H7 (cell line): ENCODE measurements around the gene SIL1. TPM values are rescaled to one million over a fixed set of nuclear protein-coding genes. Genes with fewer than 3 reads are reported as not detected.

ENCODE experiments used
- DNase-seq: peaks from one replicate; pipeline ENCODE4 v3.0.0; 2012
- H3K27me3 ChIP-seq: 2 replicates; pipeline ENCODE4 v1.6.0; 2011; ENCODE audit warnings: mild to moderate bottlenecking, low read length; ENCODE audit not compliant: control insufficient read depth, insufficient read depth
- H3K36me3 ChIP-seq: replicated peaks from 2 replicates; pipeline ENCODE4 v1.5.1; 2011; ENCODE audit warnings: low read length; ENCODE audit not compliant: control insufficient read depth, insufficient read depth
- H3K4me3 ChIP-seq: 2 replicates; pipeline ENCODE4 v1.5.1; 2011; ENCODE audit warnings: low read depth, mild to moderate bottlenecking, control low read depth, low read length, moderate library complexity; ENCODE audit not compliant: insufficient read depth
- total RNA-seq: library from RNA; depleted of rRNA; stranded (reverse); fragments of >200 nt; shearing (Covaris generic); gene quantifications from 2 replicates; pipeline ENCODE4 v1.2.3, GENCODE V29; 2014

Gene SIL1
- total RNA-seq, 1 experiment from 2014 or later = 14.8 TPM

DNA sequence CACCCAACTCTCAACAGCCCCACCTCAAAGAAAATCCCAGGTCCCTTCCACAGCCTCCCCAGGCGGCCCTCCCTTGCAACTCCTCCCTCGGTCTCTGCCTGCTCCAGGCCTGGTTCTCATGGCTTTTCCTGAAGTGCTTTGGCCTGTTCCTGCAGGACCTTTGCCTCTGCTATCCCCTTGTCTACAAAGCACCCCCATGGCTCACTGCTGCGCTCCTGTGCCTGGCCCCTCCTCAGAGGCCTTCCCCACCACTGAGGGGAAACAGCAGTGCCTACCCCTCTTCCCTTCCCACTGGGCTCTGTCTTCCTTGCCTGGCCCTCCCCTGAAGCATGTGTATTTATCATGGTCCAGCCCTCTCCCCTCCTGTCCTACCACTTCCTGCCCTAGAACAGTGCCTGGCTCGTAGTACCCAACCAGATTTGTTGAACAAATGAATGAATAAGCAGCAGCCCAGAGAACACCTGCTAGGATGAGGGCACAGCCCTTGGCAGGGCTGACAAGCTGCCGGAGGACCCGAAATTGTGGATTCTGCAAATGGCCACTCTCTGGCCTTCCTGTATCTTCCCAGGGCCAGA is 254.5 kb downstream of the SIL1 start:
- H3K36me3 ChIP-seq = no peaks in the 10 kb centered on the region; the same call in 1 of the 2 replicates
- DNase-seq = peak; percentile 53
- no peaks in the 10 kb centered on the region for H3K27me3 ChIP-seq
- no peak overlapping the region for H3K4me3 ChIP-seq

DNA sequence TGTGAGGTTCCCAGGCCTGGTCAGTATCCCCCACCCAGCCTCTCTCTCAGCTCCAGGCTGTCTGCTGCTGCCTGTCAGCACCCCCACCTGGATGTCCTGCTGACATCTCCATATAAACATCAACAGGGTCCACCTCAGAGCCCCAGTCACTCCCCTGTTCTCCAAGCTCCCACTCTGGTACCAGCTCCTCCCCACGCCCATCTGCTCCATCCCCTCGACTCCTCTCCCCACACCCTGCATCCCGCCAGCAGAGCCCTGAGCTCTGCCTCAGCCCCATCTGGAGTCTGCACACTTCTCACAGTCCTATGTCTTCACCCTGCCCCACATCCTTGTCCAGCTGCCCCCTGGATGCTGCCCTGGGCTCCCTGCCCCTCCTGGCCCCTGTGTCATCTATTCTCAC is 255.3 kb downstream of the SIL1 start:
- DNase-seq = peak; percentile 69
- no peak overlapping the region for H3K4me3 ChIP-seq
- H3K36me3 ChIP-seq = no peaks in the 10 kb centered on the region; the same call in 1 of the 2 replicates
- H3K27me3 ChIP-seq = no peaks in the 10 kb centered on the region

DNA sequence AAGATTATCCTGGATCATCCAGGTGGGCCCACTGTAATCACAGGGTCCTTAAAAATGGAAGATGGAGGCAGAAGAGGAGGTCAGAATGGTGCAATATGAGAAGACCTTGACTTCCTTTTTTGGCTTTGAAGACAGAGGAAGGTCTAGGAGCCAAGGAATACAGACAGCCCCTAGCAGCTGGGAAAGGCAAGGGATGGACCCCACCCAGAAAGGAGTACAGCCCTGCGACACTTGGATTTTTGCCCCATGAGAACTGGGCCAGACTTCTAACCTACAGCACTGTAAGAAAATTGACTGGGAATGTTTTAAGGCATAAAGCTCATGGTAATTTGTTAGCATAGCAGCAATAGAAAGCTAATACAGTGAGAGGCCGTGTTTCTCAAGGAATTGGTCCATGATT is 256.1 kb downstream of the SIL1 start:
- no peak for DNase-seq
- Histone ChIP-seq H3K36me3 (no peaks in the 10 kb centered on the region; the same call in 1 of the 2 replicates), H3K4me3 (no peak overlapping the region), H3K27me3 (no peaks in the 10 kb centered on the region)

DNA sequence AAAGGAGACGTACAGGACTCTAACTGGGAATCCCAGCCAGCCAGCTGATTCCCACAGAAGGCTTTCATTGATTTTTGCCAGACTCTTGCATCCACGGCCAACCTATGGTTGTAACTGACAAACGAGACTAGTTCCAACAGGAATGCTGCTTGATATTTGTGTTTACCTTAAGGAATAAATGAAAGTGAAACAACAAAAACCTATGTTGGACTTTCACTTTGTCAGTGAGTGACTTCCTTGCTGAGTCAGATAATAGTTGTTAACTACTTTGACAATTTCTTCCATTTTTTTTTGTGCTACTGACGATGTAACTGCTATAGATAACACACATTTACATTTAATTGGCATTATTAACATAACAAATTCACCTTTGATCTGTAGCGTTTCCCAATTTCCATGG is 259.6 kb downstream of the SIL1 start:
- DNase-seq = no peak
- Histone ChIP-seq H3K36me3 (peaks cover 7% of the 10 kb centered on the region), H3K4me3 (no peak overlapping the region), H3K27me3 (no peaks in the 10 kb centered on the region)

DNA sequence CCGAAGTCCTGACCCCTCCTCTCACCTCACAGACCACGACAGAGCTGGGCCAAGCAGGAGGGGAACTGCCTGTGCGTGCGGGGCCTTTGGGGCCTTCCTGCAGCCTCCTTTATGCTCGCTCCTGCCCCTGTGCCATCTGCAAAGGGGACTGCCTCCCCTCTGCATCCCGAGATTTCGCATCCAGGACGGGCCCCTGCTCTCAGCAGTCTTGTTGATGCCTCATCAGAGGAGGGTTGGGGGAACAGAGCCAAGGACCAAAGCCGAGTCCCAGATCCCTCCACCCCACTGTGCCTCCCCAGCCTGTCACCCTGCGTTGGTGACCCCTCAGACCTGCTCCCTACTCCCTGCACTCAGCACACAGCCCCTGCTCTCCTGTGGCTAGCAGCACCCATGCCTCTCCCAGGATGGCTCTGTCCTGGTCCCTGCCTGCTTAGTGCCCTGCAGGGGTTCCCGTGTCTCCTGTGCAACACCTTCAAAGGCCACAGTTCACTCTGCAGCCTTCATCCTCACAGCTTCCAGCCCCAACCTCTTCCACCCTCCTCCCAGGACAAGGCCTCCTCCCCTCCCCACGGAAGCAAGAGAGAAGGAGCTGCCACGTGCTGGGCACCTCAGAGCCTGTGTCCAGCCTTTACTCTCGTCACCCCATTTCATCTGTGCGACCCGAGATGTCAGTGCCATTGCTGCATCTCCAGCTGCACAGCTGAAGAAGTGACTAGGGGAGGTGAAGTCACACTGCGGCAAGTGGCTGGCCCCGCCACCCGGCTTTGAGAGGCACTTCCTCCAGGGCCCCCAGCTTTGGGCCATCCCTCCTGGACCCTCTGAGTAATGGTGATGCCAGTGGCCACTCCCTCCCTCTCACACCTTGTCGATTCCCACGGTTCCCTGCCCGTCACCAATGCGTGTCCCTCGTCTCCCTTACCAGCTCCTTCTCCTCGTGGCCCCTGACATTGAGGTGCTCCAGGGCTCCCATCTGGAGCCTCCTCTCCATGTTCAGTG is 260.5 kb downstream of the SIL1 start:
- DNase-seq = peak; percentile 58
- Histone ChIP-seq H3K36me3 (peaks cover 13% of the 10 kb centered on the region), H3K4me3 (no peak overlapping the region), H3K27me3 (no peaks in the 10 kb centered on the region)

DNA sequence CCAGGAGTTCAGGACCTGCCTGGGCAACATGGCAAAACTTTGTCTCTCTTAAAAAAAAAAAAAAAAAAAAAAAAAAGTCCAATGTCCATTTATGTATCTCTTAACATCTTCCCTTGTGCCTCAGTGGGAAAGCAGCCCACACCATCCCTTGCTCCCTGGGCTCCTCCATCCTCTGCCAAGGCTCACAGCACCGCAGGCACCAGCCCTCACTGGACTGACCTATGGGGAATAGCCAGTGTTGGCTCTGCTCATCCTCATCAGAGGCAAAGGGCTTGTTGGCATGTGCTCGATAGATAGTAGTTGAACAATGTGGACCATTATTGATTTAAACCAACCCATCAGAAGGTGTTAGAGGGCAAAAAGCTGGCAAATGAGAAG is 261.2 kb downstream of the SIL1 start:
- Histone ChIP-seq H3K36me3 (peaks cover 19% of the 10 kb centered on the region), H3K4me3 (no peak overlapping the region), H3K27me3 (no peaks in the 10 kb centered on the region)
- DNase-seq = no peak

DNA sequence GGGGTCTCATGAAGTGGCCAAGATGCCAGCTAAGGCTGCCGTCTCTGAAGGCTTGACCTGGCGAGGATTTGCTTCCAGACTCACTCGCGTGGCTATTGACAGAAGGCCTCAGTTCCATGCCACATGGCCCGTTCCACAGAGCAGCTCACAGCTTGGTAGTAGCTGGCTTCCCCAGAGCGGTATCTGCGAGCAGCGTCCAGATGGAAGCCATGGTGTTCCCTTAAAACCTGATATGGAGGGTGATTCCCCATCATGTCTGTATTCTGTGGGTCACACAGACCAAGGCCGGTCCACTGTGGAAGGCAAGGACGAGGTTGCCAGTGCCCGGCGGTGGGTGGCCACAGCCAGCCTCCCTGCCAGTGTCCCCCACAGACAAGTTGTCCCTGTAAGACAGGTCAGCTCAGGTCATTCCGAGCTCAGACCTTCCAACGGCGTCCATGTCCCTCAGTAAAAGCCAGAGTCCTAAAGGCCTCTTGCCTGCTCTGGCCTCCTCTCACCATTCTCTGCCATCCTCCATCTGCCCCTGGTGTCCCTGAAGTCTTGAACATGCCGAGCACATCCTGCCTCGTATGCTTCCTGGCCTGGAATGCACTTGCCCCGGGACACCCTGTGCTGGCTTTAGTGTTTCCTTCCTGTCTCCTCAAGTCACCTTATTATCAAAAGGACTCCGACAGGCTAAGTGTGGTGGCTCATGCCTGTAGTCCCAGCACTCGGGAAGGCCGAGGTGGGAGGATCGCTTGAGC is 261.8 kb downstream of the SIL1 start:
- DNase-seq = no peak
- no peak overlapping the region for H3K4me3 ChIP-seq
- peaks cover 22% of the 10 kb centered on the region for H3K36me3 ChIP-seq
- no peaks in the 10 kb centered on the region for H3K27me3 ChIP-seq

DNA sequence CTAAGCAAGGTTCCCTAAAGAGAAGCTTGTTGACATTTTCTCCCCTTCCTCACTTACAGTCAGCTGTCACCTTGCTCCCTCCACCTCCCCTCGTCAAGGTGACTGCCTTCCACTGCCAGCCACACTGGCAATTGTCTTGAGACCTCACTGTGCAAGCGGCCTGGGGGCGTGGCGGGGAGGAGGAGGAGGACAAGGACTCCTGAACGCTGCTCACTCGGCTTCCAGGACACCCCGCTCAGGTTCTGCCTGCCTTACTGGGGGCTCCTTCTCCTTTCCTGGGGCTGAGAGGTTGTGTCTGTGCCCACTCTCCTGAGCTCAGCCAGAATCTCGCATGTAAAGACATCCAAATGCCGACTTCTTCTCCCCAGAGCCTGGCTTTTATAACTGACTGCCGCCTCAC is 262.7 kb downstream of the SIL1 start:
- Histone ChIP-seq H3K36me3 (peaks cover 27% of the 10 kb centered on the region), H3K27me3 (no peaks in the 10 kb centered on the region), H3K4me3 (no peak overlapping the region)
- DNase-seq = no peak

DNA sequence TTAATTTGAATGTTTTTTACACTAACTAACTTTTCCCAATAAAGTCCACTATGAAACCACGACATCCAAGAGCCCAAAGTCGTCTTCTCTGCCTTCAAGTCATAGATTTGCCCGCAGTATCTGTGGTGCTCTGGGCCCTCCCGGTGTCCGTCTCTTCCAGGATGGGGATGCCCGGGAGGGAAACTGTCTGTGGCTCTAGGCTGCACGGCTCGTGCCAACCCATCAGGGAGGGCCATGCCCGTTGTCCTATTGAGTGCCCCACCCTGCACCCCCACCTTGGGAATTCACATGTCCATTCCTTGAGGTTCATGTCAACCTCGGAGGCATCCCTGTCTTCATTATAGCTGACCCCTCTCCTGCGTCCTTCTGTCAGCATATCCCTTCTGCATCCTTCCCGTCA is 263.2 kb downstream of the SIL1 start:
- peaks cover 31% of the 10 kb centered on the region for H3K36me3 ChIP-seq
- H3K4me3 ChIP-seq = no peak overlapping the region
- no peak for DNase-seq
- H3K27me3 ChIP-seq = no peaks in the 10 kb centered on the region

DNA sequence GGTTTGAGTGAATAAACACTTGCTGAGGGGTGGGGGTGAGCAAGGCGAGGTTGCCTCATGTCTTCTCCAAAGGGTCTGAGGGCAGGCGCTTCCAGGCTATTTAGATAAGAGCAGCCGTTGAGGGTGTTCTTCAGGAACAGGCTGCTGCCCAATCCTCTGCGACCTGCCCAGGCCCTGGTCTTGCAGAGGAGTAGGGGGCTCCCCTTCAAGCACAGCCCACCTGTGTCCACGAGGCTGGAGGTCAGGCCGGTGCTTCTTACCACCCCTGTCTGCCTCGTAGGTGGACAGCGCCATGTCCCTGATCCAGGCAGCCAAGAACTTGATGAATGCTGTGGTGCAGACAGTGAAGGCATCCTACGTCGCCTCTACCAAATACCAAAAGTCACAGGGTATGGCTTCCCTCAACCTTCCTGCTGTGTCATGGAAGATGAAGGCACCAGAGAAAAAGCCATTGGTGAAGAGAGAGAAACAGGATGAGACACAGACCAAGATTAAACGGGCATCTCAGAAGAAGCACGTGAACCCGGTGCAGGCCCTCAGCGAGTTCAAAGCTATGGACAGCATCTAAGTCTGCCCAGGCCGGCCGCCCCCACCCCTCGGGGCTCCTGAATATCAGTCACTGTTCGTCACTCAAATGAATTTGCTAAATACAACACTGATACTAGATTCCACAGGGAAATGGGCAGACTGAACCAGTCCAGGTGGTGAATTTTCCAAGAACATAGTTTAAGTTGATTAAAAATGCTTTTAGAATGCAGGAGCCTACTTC is 264.5 kb downstream of the SIL1 start:
- no peak for DNase-seq
- Histone ChIP-seq H3K36me3 (peaks cover 37% of the 10 kb centered on the region), H3K27me3 (no peaks in the 10 kb centered on the region), H3K4me3 (no peak overlapping the region)

DNA sequence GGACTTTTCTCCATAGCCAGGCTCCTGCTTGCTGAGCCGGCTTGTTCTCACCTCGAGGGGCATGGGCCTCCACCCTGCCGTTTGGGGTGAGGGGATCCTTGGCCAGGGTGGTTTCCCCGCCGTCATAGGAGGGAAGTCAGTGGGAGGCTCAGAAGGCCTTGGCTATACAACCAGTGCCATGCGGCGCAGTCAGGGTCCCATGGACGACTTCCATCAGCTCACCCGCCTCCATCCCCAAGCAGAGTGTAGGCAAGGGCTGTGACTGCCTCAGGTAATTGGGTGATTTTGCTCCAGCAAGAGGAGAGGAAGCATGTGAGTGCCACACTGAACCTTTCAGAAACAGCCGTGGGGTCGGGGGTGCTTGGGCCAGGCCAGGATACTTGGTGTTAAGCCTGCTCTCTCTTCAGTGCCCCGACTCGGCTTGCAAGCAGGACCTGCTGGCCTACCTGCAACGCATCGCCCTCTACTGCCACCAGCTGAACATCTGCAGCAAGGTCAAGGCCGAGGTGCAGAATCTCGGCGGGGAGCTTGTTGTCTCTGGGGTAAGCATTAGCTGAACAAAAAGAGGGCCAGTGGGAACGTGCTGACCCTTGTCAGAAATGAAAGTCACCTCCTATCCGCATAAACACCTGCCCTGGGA is 265.9 kb downstream of the SIL1 start:
- H3K4me3 ChIP-seq = no peak overlapping the region
- H3K27me3 ChIP-seq = no peaks in the 10 kb centered on the region
- peak; percentile 79 for DNase-seq
- H3K36me3 ChIP-seq = peaks cover 37% of the 10 kb centered on the region

DNA sequence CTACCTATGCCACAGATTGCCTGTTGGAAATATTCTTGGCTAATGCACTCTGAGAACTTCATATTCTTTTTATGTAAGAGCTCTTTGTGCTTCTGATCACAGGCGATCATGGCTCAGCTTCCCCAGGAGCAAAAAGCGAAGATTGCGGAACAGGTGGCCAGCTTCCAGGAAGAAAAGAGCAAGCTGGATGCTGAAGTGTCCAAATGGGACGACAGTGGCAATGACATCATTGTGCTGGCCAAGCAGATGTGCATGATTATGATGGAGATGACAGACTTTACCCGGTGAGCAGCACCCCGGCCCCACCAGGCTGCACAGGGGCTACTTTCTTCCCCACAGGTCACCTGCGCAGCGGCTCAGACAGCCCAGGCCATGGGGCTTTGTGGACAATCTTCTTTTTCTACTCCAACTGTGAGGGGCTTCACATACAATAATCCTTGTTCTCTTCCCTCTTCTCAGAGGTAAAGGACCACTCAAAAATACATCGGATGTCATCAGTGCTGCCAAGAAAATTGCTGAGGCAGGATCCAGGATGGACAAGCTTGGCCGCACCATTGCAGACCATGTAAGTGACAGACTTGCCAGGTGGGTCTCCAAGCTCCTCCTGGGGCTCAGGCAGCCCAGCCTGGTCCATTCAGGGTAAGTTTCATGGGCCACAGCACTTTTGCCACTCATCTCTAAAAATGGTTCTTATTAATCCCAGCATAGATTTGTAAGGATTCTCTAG is 267.6 kb downstream of the SIL1 start:
- Histone ChIP-seq H3K36me3 (peaks cover 43% of the 10 kb centered on the region), H3K27me3 (no peaks in the 10 kb centered on the region), H3K4me3 (no peak overlapping the region)
- DNase-seq = no peak

DNA sequence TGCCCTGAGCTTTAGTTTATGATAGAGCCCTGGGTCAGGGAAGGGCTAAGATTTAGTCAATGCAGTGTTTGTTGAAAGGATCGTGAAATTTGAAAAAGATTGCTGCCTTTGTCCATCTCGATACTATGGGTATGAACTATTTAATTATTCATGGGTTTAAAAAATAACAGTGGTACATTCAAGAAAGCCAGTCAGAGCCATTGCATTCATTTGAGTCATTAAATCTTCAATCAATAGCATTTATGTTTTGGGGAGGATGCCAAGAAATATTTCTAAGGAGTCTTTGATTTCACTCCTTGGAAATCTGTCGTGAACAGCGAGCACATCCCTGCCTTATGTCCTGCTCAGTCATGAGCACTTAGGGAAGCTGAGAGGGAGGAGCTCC is 268.6 kb downstream of the SIL1 start:
- peaks cover 49% of the 10 kb centered on the region for H3K36me3 ChIP-seq
- no peaks in the 10 kb centered on the region for H3K27me3 ChIP-seq
- no peak for DNase-seq
- H3K4me3 ChIP-seq = no peak overlapping the region
